ENCODE results near the gene TMEM116. TPM values are rescaled to one million over a fixed set of nuclear protein-coding genes. Genes with fewer than 3 reads are reported as not detected.

TMEM116 gene
- total RNA-seq, 1 donor from 2014 or later = 9.9 TPM

DNA sequence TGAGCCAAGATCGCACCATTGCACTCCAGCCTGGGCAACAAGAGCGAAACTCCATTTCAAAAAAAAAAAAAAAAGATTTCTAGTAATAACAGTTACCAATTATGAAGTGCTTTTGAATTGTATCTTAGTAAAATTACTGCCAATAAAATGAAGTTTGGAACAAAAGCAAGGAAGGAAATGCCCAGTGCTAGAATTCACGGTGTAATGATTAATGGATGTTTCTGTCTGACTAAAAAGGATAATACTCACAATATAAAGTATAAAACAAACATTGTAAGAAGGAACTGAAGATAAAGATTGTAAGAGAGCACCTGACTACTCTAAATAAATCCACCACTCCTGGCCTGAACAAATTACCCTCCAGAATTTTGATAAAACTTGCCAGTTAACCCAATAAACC, 4.0 kb downstream of the TMEM116 start:
- no peak overlapping the region for H3K27ac Mint-ChIP-seq (ENCODE audit: unreplicated experiment)
- no peaks in the 10 kb centered on the region for H3K27me3 Mint-ChIP-seq (ENCODE audit: unreplicated experiment)
- peaks cover 30% of the 10 kb centered on the region for H3K4me1 Mint-ChIP-seq (ENCODE audit: unreplicated experiment)
- DNase-seq (ENCODE audit: extremely low spot score, unreplicated experiment) = no peak
- H3K36me3 Mint-ChIP-seq (ENCODE audit: unreplicated experiment) = no peaks in the 10 kb centered on the region
- TF ChIP-seq, protein P1, sequence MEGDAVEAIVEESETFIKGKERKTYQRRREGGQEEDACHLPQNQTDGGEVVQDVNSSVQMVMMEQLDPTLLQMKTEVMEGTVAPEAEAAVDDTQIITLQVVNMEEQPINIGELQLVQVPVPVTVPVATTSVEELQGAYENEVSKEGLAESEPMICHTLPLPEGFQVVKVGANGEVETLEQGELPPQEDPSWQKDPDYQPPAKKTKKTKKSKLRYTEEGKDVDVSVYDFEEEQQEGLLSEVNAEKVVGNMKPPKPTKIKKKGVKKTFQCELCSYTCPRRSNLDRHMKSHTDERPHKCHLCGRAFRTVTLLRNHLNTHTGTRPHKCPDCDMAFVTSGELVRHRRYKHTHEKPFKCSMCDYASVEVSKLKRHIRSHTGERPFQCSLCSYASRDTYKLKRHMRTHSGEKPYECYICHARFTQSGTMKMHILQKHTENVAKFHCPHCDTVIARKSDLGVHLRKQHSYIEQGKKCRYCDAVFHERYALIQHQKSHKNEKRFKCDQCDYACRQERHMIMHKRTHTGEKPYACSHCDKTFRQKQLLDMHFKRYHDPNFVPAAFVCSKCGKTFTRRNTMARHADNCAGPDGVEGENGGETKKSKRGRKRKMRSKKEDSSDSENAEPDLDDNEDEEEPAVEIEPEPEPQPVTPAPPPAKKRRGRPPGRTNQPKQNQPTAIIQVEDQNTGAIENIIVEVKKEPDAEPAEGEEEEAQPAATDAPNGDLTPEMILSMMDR (IDR thresholded peaks at IDR 0.05) = no peak
- no peak overlapping the region for H3K4me3 Mint-ChIP-seq (ENCODE audit: unreplicated experiment)
- no peaks in the 10 kb centered on the region for H3K9me3 Mint-ChIP-seq (ENCODE audit: unreplicated experiment)

DNA sequence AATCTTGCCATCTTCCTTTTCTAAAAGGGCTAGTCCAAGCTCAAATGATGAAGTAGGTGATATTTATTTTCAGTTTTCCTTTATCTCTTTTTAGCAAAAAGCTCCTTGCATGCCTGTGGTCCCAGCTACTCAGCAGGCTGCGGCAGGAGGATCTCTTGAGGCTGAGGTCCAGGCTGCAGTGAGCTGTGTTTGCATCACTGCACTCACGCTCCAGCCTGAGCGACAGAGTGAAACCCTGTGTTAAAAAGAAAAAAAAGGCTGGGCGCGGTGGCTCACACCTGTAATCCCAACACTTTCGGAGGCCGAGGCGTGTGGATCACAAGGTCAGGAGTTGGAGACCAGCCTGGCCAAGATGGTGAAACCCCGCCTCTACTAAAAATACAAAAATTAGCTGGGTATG, 5.0 kb downstream of the TMEM116 start:
- Mint-ChIP-seq H3K4me1 (ENCODE audit: unreplicated experiment) (peaks cover 30% of the 10 kb centered on the region), H3K36me3 (ENCODE audit: unreplicated experiment) (peaks cover 3% of the 10 kb centered on the region), H3K27ac (ENCODE audit: unreplicated experiment) (no peak overlapping the region), H3K4me3 (ENCODE audit: unreplicated experiment) (no peak overlapping the region), H3K9me3 (ENCODE audit: unreplicated experiment) (no peaks in the 10 kb centered on the region), H3K27me3 (ENCODE audit: unreplicated experiment) (no peaks in the 10 kb centered on the region)
- no peak for DNase-seq (ENCODE audit: extremely low spot score, unreplicated experiment)
- TF ChIP-seq, protein P1 (IDR thresholded peaks at IDR 0.05) = no peak

DNA sequence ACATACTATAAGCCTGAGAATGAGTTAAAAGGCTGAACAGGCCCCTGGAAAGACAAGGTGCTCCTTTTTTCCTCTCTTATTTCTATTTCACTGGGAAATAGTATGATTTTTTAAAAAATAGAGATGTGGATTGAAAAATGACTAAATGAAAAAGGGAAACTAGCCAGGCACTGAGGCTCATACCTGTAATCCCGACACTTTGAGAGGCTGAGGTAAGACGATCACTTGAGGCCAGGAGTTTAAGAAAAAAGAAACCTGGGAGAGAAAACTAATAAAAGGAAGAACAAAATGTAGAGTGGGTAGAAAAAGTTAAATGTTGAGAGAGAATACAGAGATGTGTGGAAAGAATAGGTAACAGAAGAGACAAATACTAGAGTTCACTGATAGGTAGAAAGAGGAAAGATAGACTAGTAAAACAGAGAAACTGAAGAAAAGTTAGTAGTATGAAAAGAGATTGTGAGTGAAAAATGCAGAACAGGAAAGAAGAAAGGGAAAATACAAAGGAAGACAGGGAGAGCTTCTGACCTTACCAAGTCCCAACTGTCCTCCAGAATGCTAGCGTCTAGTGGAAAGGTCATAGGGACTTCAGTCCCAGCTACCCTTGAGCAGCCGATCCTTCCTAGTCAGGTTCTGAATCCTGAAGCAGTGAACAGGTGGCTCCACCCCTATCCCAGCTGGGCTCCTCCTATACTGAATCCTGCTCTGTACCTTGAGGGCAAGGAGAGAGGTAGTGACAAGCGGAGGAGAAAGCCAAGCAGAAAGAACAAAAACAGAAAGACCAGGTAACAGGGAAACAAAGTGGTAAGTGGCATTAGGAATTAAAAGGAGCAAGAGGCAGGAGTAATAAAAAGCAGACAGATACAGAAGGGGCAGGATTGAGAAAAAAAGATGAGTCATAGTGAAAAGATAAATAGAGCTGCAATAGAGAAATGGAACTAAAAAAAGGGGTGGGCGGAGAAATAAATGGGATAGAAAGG, 7.3 kb downstream of the TMEM116 start:
- Mint-ChIP-seq H3K27me3 (ENCODE audit: unreplicated experiment) (no peaks in the 10 kb centered on the region), H3K36me3 (ENCODE audit: unreplicated experiment) (peaks cover 9% of the 10 kb centered on the region), H3K9me3 (ENCODE audit: unreplicated experiment) (no peaks in the 10 kb centered on the region), H3K4me1 (ENCODE audit: unreplicated experiment) (peaks cover 15% of the 10 kb centered on the region), H3K4me3 (ENCODE audit: unreplicated experiment) (peak overlapping the region; percentile 18), H3K27ac (ENCODE audit: unreplicated experiment) (peak overlapping the region; percentile 70)
- TF ChIP-seq, protein P1 (IDR thresholded peaks at IDR 0.05) = no peak
- no peak for DNase-seq (ENCODE audit: extremely low spot score, unreplicated experiment)

GRCh38 chr12:112004041-112004440, 8.9 kb downstream of the TMEM116 start:
- H3K4me3 Mint-ChIP-seq (ENCODE audit: unreplicated experiment) = no peak overlapping the region
- peaks cover 11% of the 10 kb centered on the region for H3K36me3 Mint-ChIP-seq (ENCODE audit: unreplicated experiment)
- no peaks in the 10 kb centered on the region for H3K27me3 Mint-ChIP-seq (ENCODE audit: unreplicated experiment)
- no peak for DNase-seq (ENCODE audit: extremely low spot score, unreplicated experiment)
- peaks cover 15% of the 10 kb centered on the region for H3K4me1 Mint-ChIP-seq (ENCODE audit: unreplicated experiment)
- no peak overlapping the region for H3K27ac Mint-ChIP-seq (ENCODE audit: unreplicated experiment)
- no peaks in the 10 kb centered on the region for H3K9me3 Mint-ChIP-seq (ENCODE audit: unreplicated experiment)
- TF ChIP-seq, protein P1 (IDR thresholded peaks at IDR 0.05) = no peak

DNA sequence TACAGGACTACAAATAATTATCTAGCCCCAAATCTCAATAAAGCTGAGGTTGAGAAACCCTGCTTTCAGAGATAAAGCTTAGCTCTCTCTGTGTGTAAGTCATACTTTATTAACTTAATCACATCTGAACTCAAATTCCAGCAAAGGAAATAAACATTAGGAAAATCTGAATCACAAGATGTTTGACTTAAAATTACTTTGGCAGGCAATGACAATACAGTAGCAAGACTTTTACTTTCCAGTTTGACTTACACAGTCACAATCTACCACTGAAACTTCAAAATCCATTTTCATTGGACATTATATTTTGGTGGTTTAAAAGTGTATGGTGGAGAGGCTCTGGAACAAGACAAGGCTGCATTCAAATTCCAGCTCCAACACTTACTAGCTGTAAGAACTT, 11.4 kb downstream of the TMEM116 start:
- Mint-ChIP-seq H3K36me3 (ENCODE audit: unreplicated experiment) (peaks cover 11% of the 10 kb centered on the region), H3K4me1 (ENCODE audit: unreplicated experiment) (peaks cover 15% of the 10 kb centered on the region), H3K27ac (ENCODE audit: unreplicated experiment) (no peak overlapping the region), H3K27me3 (ENCODE audit: unreplicated experiment) (no peaks in the 10 kb centered on the region), H3K4me3 (ENCODE audit: unreplicated experiment) (no peak overlapping the region), H3K9me3 (ENCODE audit: unreplicated experiment) (no peaks in the 10 kb centered on the region)
- no peak for DNase-seq (ENCODE audit: extremely low spot score, unreplicated experiment)
- TF ChIP-seq, protein P1 (IDR thresholded peaks at IDR 0.05) = no peak
